HepG2 (cell line): ENCODE measurements around the gene PLIN4. TPM values are rescaled to one million over a fixed set of nuclear protein-coding genes. Genes with fewer than 3 reads are reported as not detected.

Experiments
- ATAC-seq: fragments of 200-7000 bp; cut with Tn5 transposase; 3 replicates; pipeline ENCODE4 v1.9.1; 2020; ENCODE audit warnings: mild to moderate bottlenecking, moderate library complexity
- BruUV-seq: library from RNA; stranded (reverse); fragments of 400-500 nt; replicated peaks from 2 replicates; lab custom pipeline; 2021; lab: Mats Ljungman, UMichigan
- CTCF ChIA-PET: fragments of 300-600 bp; formaldehyde crosslinking; extraction: SDS; loops from one replicate; lab custom pipeline; 2021; ENCODE audit warnings: low total read pairs, inconsistent platforms, low intra/inter-chr PET ratio; lab: Yijun Ruan, JAX
- POLR2A ChIA-PET: fragments of 350-600 bp; sonication (Branson Sonifier 250); formaldehyde crosslinking; loops from one replicate; lab custom pipeline; 2020; ENCODE audit warnings: antibody characterized with exemption, inconsistent platforms; lab: Yijun Ruan, JAX
- DNase-seq: peaks from one replicate; pipeline ENCODE4 v3.0.0-alpha.2; 2015; ENCODE audit warnings: low spot score
- FAIRE-seq: peaks from 3 replicates; lab custom pipeline; 2011; peaks lifted over from hg19 to GRCh38; lab: Jason Lieb, UNC
- H2AFZ ChIP-seq: one replicate; pipeline ENCODE4 v1.6.1; 2011; ENCODE audit warnings: low read length, inconsistent platforms
- H3K27ac ChIP-seq: fragments of 300-600 bp; 3 replicates; pipeline ENCODE4 v1.8.0; 2011; ENCODE audit warnings: mixed run types, mild to moderate bottlenecking, mixed read lengths, low read length, inconsistent platforms; ENCODE audit not compliant: insufficient read depth; ENCODE audit errors: extremely low read length
- H3K27me3 ChIP-seq, 2 experiments: fragments of 200-600 bp in 1 of 2; 2 replicates in 1 of 2; 3 replicates in 1 of 2; pipeline versions ENCODE4 v1.6.0 to v1.8.0; 2011; ENCODE audit warnings: low read length in 2 of 2, mild to moderate bottlenecking in 2 of 2, moderate library complexity in 2 of 2, inconsistent platforms in 1 of 2; ENCODE audit not compliant: insufficient read depth in 2 of 2, control insufficient read depth in 1 of 2
- H3K36me3 ChIP-seq, 2 experiments: fragments of 200-600 bp in 1 of 2; replicated peaks in 1 of 2; 2 replicates in 1 of 2; 3 replicates in 1 of 2; pipeline versions ENCODE4 v1.5.1 to v1.8.0; 2011; ENCODE audit warnings: low read length in 2 of 2, inconsistent platforms in 1 of 2; ENCODE audit not compliant: insufficient read depth in 2 of 2, control insufficient read depth in 1 of 2
- H3K4me1 ChIP-seq: 2 replicates; pipeline ENCODE4 v1.5.1; 2012; ENCODE audit warnings: low read length, inconsistent platforms; ENCODE audit not compliant: insufficient read depth
- H3K4me2 ChIP-seq: 2 replicates; pipeline ENCODE4 v1.6.0; 2011; ENCODE audit warnings: low read depth, low read length, inconsistent platforms
- H3K4me3 ChIP-seq, 3 experiments: fragments of 200-600 bp in 1 of 3; sonication (generic), shearing (Covaris generic) in 1 of 3; replicated peaks in 1 of 3; 2 replicates each; pipeline ENCODE4 v1.5.1; 2011 to 2016; ENCODE audit warnings: low read length in 3 of 3, inconsistent platforms in 2 of 3, low read depth in 2 of 3, mild to moderate bottlenecking in 2 of 3, control low read depth in 1 of 3, mixed read lengths in 1 of 3; ENCODE audit not compliant: insufficient read depth in 1 of 3
- H3K79me2 ChIP-seq: one replicate; pipeline ENCODE4 v1.6.1; 2011; ENCODE audit warnings: low read length, inconsistent platforms; ENCODE audit not compliant: insufficient read depth
- H3K9ac ChIP-seq: 2 replicates; pipeline ENCODE4 v1.6.0; 2011; ENCODE audit warnings: mild to moderate bottlenecking, low read depth, low read length, inconsistent platforms; ENCODE audit not compliant: insufficient read depth
- H3K9me3 ChIP-seq: 2 replicates; pipeline ENCODE4 v1.5.1; 2012; ENCODE audit warnings: mild to moderate bottlenecking, low read length
- H4K20me1 ChIP-seq: 2 replicates; pipeline ENCODE4 v1.6.0; 2011; ENCODE audit warnings: inconsistent platforms, mild to moderate bottlenecking, low read length, moderate library complexity; ENCODE audit not compliant: insufficient read depth
- HNRNPH1 ChIP-seq: fragments of 200-400 bp; formaldehyde crosslinking; optimal IDR thresholded peaks from 2 replicates; pipeline ENCODE3; 2017; ENCODE audit warnings: mild to moderate bottlenecking, low read depth, low read length
- HNRNPK ChIP-seq: fragments of 200-400 bp; formaldehyde crosslinking; IDR thresholded peaks from 2 replicates; pipeline ENCODE4 v1.6.1; 2018; ENCODE audit warnings: low read length, low read depth, moderate library complexity, mild to moderate bottlenecking; ENCODE audit not compliant: poor library complexity, severe bottlenecking
- MIER2 ChIP-seq: IDR thresholded peaks from 2 replicates; pipeline ENCODE4 v1.6.1; 2016; ENCODE audit warnings: missing biosample characterization, missing genetic modification reagents
- MXD3 ChIP-seq: IDR thresholded peaks from 2 replicates; pipeline ENCODE4 v1.6.1; 2016; ENCODE audit warnings: mild to moderate bottlenecking, missing biosample characterization, missing genetic modification reagents
- NR2F1 ChIP-seq, 2 experiments: fragments of 450-650 bp in 1 of 2; formaldehyde crosslinking in 1 of 2; IDR thresholded peaks; 2 replicates each; pipeline versions ENCODE4 v1.5.0 to v1.6.1; 2016 to 2020; ENCODE audit warnings: mild to moderate bottlenecking in 1 of 2, missing compliant biosample characterization in 1 of 2, missing genetic modification reagents in 1 of 2, moderate library complexity in 1 of 2
- SETDB1 ChIP-seq: sonication (generic); formaldehyde crosslinking; IDR thresholded peaks from 2 replicates; pipeline ENCODE4 v1.5.1; 2020; ENCODE audit warnings: missing genetic modification reagents, mild to moderate bottlenecking, borderline replicate concordance
- SNAPC2 ChIP-seq: sonication (generic); formaldehyde crosslinking; IDR thresholded peaks from 2 replicates; pipeline ENCODE4 v1.8.1; 2022; ENCODE audit warnings: mild to moderate bottlenecking, missing genetic modification reagents
- ZNF557 ChIP-seq: sonication (generic); formaldehyde crosslinking; IDR thresholded peaks from 2 replicates; pipeline ENCODE4 v1.4.0; 2020; ENCODE audit warnings: missing genetic modification reagents
- ZNF770 ChIP-seq: sonication (generic); formaldehyde crosslinking; IDR thresholded peaks from 2 replicates; pipeline ENCODE4 v1.5.0; 2020; ENCODE audit warnings: mild to moderate bottlenecking, missing genetic modification reagents
- WGBS: methylation state at CpG from one replicate; pipeline ENCODE4 v1.1.6; 2017; ENCODE audit warnings: low lambda C conversion rate; 5-methylcytosine and 5-hydroxymethylcytosine counted together
- in situ Hi-C: cut with HindIII; loops from 2 replicates; pipeline ENCODE4 v1.10.0; 2017; ENCODE audit warnings: low pct_unique_long_range_greater_than_20kb; ENCODE audit not compliant: extremely low pct_ligation_motif_present
- intact Hi-C: fragments of 100-400 bp; cut with micrococcal nuclease; formaldehyde crosslinking; loops from one replicate; pipeline ENCODE4 v1.10.0; 2022; ENCODE audit not compliant: unreplicated experiment
- polyA plus RNA-seq, 8 experiments: library from polyadenylated mRNA; depleted of rRNA in 3 of 8; stranded (reverse) in 7 of 8; unstranded in 1 of 8; fragments of >200 nt; fragmentation: Illumina TruSeq in 4 of 8; extraction: Trizol in 4 of 8; gene quantifications; 2 replicates each; pipeline versions ENCODE4 v1.2.1 to v1.2.3, GENCODE V29; 2011 to 2016; ENCODE audit warnings: low read depth in 4 of 8, missing spikeins in 1 of 8, mixed read lengths in 1 of 8; ENCODE audit not compliant: insufficient read depth in 1 of 8
- total RNA-seq, 5 experiments: library from RNA; depleted of rRNA; stranded (reverse); fragments of >200 nt; fragmentation: Illumina TruSeq; extraction: Trizol; gene quantifications; 2 replicates each; pipeline ENCODE4 v1.2.3, GENCODE V29; 2016; ENCODE audit warnings: low read depth in 1 of 5
- TF ChIP-seq, protein P1 (sequence below): sonication (generic); formaldehyde crosslinking; IDR thresholded peaks from 2 replicates; pipeline ENCODE4 v1.4.0; 2020; ENCODE audit warnings: missing genetic modification reagents, borderline replicate concordance
- TF ChIP-seq, protein P2 (sequence below): sonication (generic); formaldehyde crosslinking; IDR thresholded peaks from 2 replicates; pipeline ENCODE4 v1.4.0; 2020; ENCODE audit warnings: missing genetic modification reagents
- TF ChIP-seq, protein P3 (sequence below): sonication (generic); formaldehyde crosslinking; IDR thresholded peaks from 2 replicates; pipeline ENCODE4 v1.5.1; 2020; ENCODE audit warnings: missing genetic modification reagents, mild to moderate bottlenecking, borderline replicate concordance

PLIN4 gene
- total and polyA plus RNA-seq, 2 of the 13 experiments (the other 11 are each of a cell fraction or from before 2014, with no cell fraction given) = 1.1 to 1.3 TPM

GRCh38 chr19:4519521-4520277 is 1.4 kb upstream of the PLIN4 start:
- peaks cover 68% of the 10 kb centered on the region for H3K4me1 ChIP-seq
- intact Hi-C loops = no loop called here
- no peaks in the 10 kb centered on the region for H3K79me2 ChIP-seq
- H3K4me3 ChIP-seq = peak overlapping the region in 1 of 3 experiments; percentile 17; a peak in 1 of 6 replicates
- no peaks in the 10 kb centered on the region for H3K36me3 ChIP-seq
- DNase-seq (no peak), ATAC-seq (no peak), FAIRE-seq (no peak)
- no peaks in the 10 kb centered on the region for H4K20me1 ChIP-seq
- BruUV-seq = no TSS peak
- no peaks in the 10 kb centered on the region for H3K27me3 ChIP-seq
- H3K27ac ChIP-seq = peak overlapping the region; percentile 47
- H3K4me2 ChIP-seq = peak overlapping the region; percentile 60
- ChIA-PET POLR2A (no interaction called here), CTCF (no interaction called here)
- 19% methylated on average over 7 of the region's 9 CpGs for WGBS
- H3K9ac ChIP-seq = peak overlapping the region; percentile 60
- peak overlapping the region; percentile 25 for H2AFZ ChIP-seq
- no peaks in the 10 kb centered on the region for H3K9me3 ChIP-seq
- in situ Hi-C loops = no loop called here
- TF ChIP-seq MIER2 (no peak), NR2F1 (CRISPR knock-in tag; IDR thresholded peaks at IDR 0.05) (no peak), HNRNPH1 (no peak), SETDB1 (CRISPR knock-in tag) (no peak), HNRNPK (no peak), ZNF770 (no peak), ZNF557 (CRISPR knock-in tag) (no peak), MXD3 (CRISPR knock-in tag) (no peak), SNAPC2 (no peak)
- TF ChIP-seq, protein P1, sequence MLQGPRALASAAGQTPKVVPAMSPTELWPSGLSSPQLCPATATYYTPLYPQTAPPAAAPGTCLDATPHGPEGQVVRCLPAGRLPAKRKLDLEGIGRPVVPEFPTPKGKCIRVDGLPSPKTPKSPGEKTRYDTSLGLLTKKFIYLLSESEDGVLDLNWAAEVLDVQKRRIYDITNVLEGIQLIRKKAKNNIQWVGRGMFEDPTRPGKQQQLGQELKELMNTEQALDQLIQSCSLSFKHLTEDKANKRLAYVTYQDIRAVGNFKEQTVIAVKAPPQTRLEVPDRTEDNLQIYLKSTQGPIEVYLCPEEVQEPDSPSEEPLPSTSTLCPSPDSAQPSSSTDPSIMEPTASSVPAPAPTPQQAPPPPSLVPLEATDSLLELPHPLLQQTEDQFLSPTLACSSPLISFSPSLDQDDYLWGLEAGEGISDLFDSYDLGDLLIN = no peak
- TF ChIP-seq, protein P2, sequence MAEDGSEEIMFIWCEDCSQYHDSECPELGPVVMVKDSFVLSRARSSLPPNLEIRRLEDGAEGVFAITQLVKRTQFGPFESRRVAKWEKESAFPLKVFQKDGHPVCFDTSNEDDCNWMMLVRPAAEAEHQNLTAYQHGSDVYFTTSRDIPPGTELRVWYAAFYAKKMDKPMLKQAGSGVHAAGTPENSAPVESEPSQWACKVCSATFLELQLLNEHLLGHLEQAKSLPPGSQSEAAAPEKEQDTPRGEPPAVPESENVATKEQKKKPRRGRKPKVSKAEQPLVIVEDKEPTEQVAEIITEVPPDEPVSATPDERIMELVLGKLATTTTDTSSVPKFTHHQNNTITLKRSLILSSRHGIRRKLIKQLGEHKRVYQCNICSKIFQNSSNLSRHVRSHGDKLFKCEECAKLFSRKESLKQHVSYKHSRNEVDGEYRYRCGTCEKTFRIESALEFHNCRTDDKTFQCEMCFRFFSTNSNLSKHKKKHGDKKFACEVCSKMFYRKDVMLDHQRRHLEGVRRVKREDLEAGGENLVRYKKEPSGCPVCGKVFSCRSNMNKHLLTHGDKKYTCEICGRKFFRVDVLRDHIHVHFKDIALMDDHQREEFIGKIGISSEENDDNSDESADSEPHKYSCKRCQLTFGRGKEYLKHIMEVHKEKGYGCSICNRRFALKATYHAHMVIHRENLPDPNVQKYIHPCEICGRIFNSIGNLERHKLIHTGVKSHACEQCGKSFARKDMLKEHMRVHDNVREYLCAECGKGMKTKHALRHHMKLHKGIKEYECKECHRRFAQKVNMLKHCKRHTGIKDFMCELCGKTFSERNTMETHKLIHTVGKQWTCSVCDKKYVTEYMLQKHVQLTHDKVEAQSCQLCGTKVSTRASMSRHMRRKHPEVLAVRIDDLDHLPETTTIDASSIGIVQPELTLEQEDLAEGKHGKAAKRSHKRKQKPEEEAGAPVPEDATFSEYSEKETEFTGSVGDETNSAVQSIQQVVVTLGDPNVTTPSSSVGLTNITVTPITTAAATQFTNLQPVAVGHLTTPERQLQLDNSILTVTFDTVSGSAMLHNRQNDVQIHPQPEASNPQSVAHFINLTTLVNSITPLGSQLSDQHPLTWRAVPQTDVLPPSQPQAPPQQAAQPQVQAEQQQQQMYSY (CRISPR knock-in tag) = no peak
- TF ChIP-seq, protein P3, sequence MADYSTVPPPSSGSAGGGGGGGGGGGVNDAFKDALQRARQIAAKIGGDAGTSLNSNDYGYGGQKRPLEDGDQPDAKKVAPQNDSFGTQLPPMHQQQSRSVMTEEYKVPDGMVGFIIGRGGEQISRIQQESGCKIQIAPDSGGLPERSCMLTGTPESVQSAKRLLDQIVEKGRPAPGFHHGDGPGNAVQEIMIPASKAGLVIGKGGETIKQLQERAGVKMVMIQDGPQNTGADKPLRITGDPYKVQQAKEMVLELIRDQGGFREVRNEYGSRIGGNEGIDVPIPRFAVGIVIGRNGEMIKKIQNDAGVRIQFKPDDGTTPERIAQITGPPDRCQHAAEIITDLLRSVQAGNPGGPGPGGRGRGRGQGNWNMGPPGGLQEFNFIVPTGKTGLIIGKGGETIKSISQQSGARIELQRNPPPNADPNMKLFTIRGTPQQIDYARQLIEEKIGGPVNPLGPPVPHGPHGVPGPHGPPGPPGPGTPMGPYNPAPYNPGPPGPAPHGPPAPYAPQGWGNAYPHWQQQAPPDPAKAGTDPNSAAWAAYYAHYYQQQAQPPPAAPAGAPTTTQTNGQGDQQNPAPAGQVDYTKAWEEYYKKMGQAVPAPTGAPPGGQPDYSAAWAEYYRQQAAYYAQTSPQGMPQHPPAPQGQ (CRISPR knock-in tag) = no peak
